Diencephalon (tissue), 1 donor: ENCODE measurements around the gene PITX2. TPM values are rescaled to one million over a fixed set of nuclear protein-coding genes. Genes with fewer than 3 reads are reported as not detected.

Source experiments
- total RNA-seq: library from RNA; depleted of rRNA; stranded (reverse); fragments of >200 nt; gene quantifications from one replicate; pipeline ENCODE4 v1.2.3, GENCODE V29; 2014

The PITX2 gene
- 11.8 TPM for total RNA-seq

GRCh38 chr4:110622841-110623717 is at the start of gene PITX2:
TSS of gene PITX2 (minus strand) at chr4:110623077. CDS start at chr4:110622460, 617 bp downstream.

Other genes starting within 250 kb of the PITX2 start
- 3.0 TPM for gene ENPEP, start 146.9 kb downstream of the PITX2 start, total RNA-seq